Tibial artery (tissue), 4 donors: ENCODE measurements around the gene TBC1D3D.
"Not testable (repeated sequence)": the region's sequence is repeated elsewhere in the genome, so short reads cannot be mapped to it uniquely, and the experiment has no call there.

Experiments used
- DNase-seq, 2 donors: peaks; one replicate each; pipeline ENCODE4 v3.0.0-alpha.2; 2019
- H3K27ac ChIP-seq, 2 donors: fragments of 200-600 bp; sonication (generic) in 1 of 2; 1 replicate in 1 of 2; 2 replicates in 1 of 2; pipeline ENCODE4 v1.5.1; 2018 to 2019; ENCODE audit warnings: mild to moderate bottlenecking in 1 of 2
- H3K27me3 ChIP-seq, 2 donors: fragments of 200-600 bp; sonication (generic) in 1 of 2; one replicate each; pipeline versions ENCODE4 v1.5.1 to v1.6.0; 2016 to 2019
- H3K36me3 ChIP-seq, 3 donors: fragments of 200-600 bp; sonication (generic) in 2 of 3; one replicate each; pipeline ENCODE4 v1.5.1; 2016 to 2019; ENCODE audit warnings: mild to moderate bottlenecking in 2 of 3
- H3K4me1 ChIP-seq, 4 donors: fragments of 200-600 bp; sonication (generic) in 2 of 4; 1 replicate in 3 of 4; 2 replicates in 1 of 4; pipeline ENCODE4 v1.5.1; 2016 to 2019
- H3K4me3 ChIP-seq, 2 donors: fragments of 200-600 bp; sonication (generic) in 1 of 2; 1 replicate in 1 of 2; 2 replicates in 1 of 2; pipeline ENCODE4 v1.5.1; 2018 to 2019; ENCODE audit warnings: mild to moderate bottlenecking in 2 of 2
- H3K9me3 ChIP-seq, 3 donors: fragments of 200-600 bp; sonication (generic) in 1 of 3; one replicate each; pipeline ENCODE4 v1.5.1; 2016 to 2019
- intact Hi-C: fragments of 100-400 bp; cut with DNase I; formaldehyde crosslinking; loops from one replicate; pipeline ENCODE4 v1.15.0; 2023; ENCODE audit warnings: low total_unique reads

The TBC1D3D gene

GRCh38 chr17:38003676-38004075 lies at the start of gene TBC1D3D:
Gene TBC1D3D (plus strand): TSS chr17:38003976. CDS start chr17:38005561, 1,585 bp downstream.
- H3K4me3 ChIP-seq, H3K27me3 ChIP-seq, H3K27ac ChIP-seq, DNase-seq, H3K4me1 ChIP-seq, intact Hi-C loops, H3K36me3 ChIP-seq, H3K9me3 ChIP-seq: not testable (repeated sequence)

- H3K27ac ChIP-seq, H3K4me1 ChIP-seq, H3K4me3 ChIP-seq, H3K27me3 ChIP-seq, DNase-seq, H3K9me3 ChIP-seq, intact Hi-C loops, H3K36me3 ChIP-seq: not testable (repeated sequence)
These were observed 14.8 kb upstream of the TBC1D3D start, which contains the start of gene TBC1D3L for GRCh38 chr17:37988960-37989359. Gene TBC1D3L (minus strand): TSS chr17:37989060. CDS start chr17:37987520, 1,540 bp downstream.
